Adrenal gland (tissue), 12 donors: ENCODE data around the gene ABCB6. TPM values are rescaled to one million over a fixed set of nuclear protein-coding genes. Genes with fewer than 3 reads are reported as not detected.
A peak's percentile ranks its signal among the peaks of the same experiment; 100 is the strongest.
"Not testable (repeated sequence)": the region's sequence is repeated elsewhere in the genome, so short reads cannot be mapped to it uniquely, and the experiment has no call there.

Experiments used
- DNase-seq, 7 donors: peaks; one replicate each; pipeline ENCODE4 v3.0.0-alpha.2; 2019 to 2020
- H3K27ac ChIP-seq, 5 donors: fragments of 200-600 bp; sonication (generic) in 4 of 5; 1 replicate in 3 of 5; 2 replicates in 2 of 5; pipeline versions ENCODE4 v1.5.1 to v1.8.0; 2016 to 2020; ENCODE audit warnings: mild to moderate bottlenecking in 1 of 5
- H3K27me3 ChIP-seq: fragments of 200-600 bp; 2 replicates; pipeline ENCODE4 v1.8.0; 2021
- H3K36me3 ChIP-seq, 2 donors: fragments of 200-600 bp; replicated peaks in 1 of 2; 1 replicate in 1 of 2; 2 replicates in 1 of 2; pipeline versions ENCODE4 v1.5.1 to v1.8.0; 2018 to 2022
- H3K4me1 ChIP-seq, 2 donors: fragments of 200-600 bp; replicated peaks in 1 of 2; 1 replicate in 1 of 2; 2 replicates in 1 of 2; pipeline versions ENCODE4 v1.5.1 to v1.8.0; 2018 to 2021
- H3K4me3 ChIP-seq, 4 donors: fragments of 200-600 bp; sonication (generic) in 3 of 4; one replicate each; pipeline ENCODE4 v1.5.1; 2016 to 2018
- H3K9me3 ChIP-seq, 3 donors: fragments of 200-600 bp; sonication (generic) in 1 of 3; replicated peaks in 1 of 3; 1 replicate in 2 of 3; 2 replicates in 1 of 3; pipeline versions ENCODE4 v1.5.1 to v1.8.0; 2016 to 2021
- POLR2A ChIP-seq, 2 donors: fragments of 450-650 bp; IDR thresholded peaks; one replicate each; pipeline ENCODE4 v1.6.1; 2017; ENCODE audit warnings: antibody characterized with exemption in 2 of 2, mild to moderate bottlenecking in 2 of 2, moderate library complexity in 1 of 2
- whole genome bisulfite sequencing, 4 donors: extraction: QIAGEN DNeasy Blood & Tissue Kit in 2 of 4; methylation state at CpG; one replicate each; pipeline versions ENCODE4 v1.1.5 to v1.1.7; 2013 to 2017; 5-methylcytosine and 5-hydroxymethylcytosine counted together
- intact Hi-C, 2 donors: fragments of 100-400 bp; cut with DNase I; formaldehyde crosslinking; loops; one replicate each; pipeline versions ENCODE4 v1.14.1 to v1.15.0; 2022 to 2023
- polyA plus RNA-seq, 3 donors: library from polyadenylated mRNA; stranded (reverse); fragments of 200-250 nt in 2 of 3; fragments of 350-450 nt in 1 of 3; fragmentation: Illumina TruSeq in 1 of 3; extraction: RNeasy Lipid Tissue Mini Kit (QIAGEN cat#74804) in 1 of 3; gene quantifications; one replicate each; pipeline ENCODE4 v1.2.3, GENCODE V29; 2013 to 2014
- total RNA-seq, 9 donors: library from RNA; depleted of rRNA in 4 of 9; stranded (reverse); fragments of >200 nt in 4 of 9; fragments of 120-200 nt in 1 of 9; fragmentation: NEBNext Ultra II Directional in 1 of 9; extraction: Animal tissue kit (Norgen Biotek cat#: 25700) in 1 of 9; gene quantifications; one replicate each; pipeline versions ENCODE4 v1.1.0 to v1.2.4, GENCODE V29; 2013 to 2023
- TF ChIP-seq, protein P1 (sequence below), 6 experiments: fragments of 450-650 bp in 4 of 6; fragments of 200-600 bp in 2 of 6; sonication (generic) in 1 of 6; IDR thresholded peaks; 1 replicate in 5 of 6; 2 replicates in 1 of 6; pipeline versions ENCODE4 v1.5.1 to v1.8.0; 2016 to 2021; ENCODE audit warnings: antibody characterized with exemption in 6 of 6, mild to moderate bottlenecking in 2 of 6, moderate library complexity in 1 of 6
- donor health status: healthy with polysubstance abuse.
- donor health status: Bipolar disorder and iron deficiency.
- donor health status: DM: yes; HTN: yes; CAD: no.
- donor health status: DM: no; HTN: no; CAD: no.
- donor health status: DM: no; HTN: no; CAD: no.
- donor health status: DM: yes; HTN: yes; CAD: no.

The ABCB6 gene
- total and polyA plus RNA-seq, 12 donors = 10.1 to 85.1 (median 27.9) TPM

GRCh38 chr2:219206328-219207133 is 12.2 kb downstream of the ABCB6 start, which contains the start of gene ZFAND2B:
Gene ZFAND2B (plus strand): TSS chr2:219206782. CDS start chr2:219206988, 206 bp downstream.
- Histone ChIP-seq H3K27me3 (no peaks in the 10 kb centered on the region), H3K27ac (peak within 1 kb of the TSS; percentile 46 to 97 (median 95)), H3K4me3 (peak within 1 kb of the TSS in 3 of 4 donors; percentile 55 to 90 (median 56)), H3K9me3 (no peaks in the 10 kb centered on the region), H3K4me1 (peaks cover 7 to 14% of the 10 kb centered on the region in 2 donors), H3K36me3 (peaks cover 0 to 29% of the 10 kb centered on the region in 2 donors)
- DNase-seq = peak; percentile 92 to 96 (median 95)
- TF ChIP-seq POLR2A (IDR thresholded peaks at IDR 0.05) = peak; percentile 88 to 96
- TF ChIP-seq, protein P1, sequence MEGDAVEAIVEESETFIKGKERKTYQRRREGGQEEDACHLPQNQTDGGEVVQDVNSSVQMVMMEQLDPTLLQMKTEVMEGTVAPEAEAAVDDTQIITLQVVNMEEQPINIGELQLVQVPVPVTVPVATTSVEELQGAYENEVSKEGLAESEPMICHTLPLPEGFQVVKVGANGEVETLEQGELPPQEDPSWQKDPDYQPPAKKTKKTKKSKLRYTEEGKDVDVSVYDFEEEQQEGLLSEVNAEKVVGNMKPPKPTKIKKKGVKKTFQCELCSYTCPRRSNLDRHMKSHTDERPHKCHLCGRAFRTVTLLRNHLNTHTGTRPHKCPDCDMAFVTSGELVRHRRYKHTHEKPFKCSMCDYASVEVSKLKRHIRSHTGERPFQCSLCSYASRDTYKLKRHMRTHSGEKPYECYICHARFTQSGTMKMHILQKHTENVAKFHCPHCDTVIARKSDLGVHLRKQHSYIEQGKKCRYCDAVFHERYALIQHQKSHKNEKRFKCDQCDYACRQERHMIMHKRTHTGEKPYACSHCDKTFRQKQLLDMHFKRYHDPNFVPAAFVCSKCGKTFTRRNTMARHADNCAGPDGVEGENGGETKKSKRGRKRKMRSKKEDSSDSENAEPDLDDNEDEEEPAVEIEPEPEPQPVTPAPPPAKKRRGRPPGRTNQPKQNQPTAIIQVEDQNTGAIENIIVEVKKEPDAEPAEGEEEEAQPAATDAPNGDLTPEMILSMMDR (IDR thresholded peaks at IDR 0.05) = peak in 4 of 6 experiments; percentile 18 to 50 (median 38)
- intact Hi-C loops = no loop called here
- 0 to 3% (median 0%) methylated on average over 12 to 76 of the region's 76 CpGs for WGBS, 4 donors

DNA sequence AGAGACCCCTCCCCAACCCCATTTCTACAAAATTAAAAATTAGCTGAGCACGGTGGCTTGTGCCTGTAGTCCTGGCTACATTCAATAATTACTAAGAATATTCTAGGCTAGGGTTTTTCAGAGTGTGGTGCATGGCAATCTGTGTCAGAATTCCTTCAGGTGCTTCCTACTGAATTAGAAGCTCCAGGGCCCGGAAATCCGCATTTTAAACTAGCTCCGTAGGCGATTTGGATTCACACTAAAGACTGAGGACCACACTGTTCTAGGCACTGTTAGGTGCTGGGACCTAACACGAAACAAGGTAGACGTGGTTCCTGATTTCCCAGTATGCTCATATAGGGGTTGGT is 12.8 kb downstream of the ABCB6 start:
- peaks cover 0 to 28% of the 10 kb centered on the region in 2 donors for H3K36me3 ChIP-seq
- intact Hi-C loops = no loop called here
- no peak for DNase-seq
- 15 to 21% (median 20%) methylated on average over 7 of the region's 7 CpGs for WGBS, 4 donors
- H3K27me3 ChIP-seq = no peaks in the 10 kb centered on the region
- H3K4me1 ChIP-seq = peaks cover 7 to 14% of the 10 kb centered on the region in 2 donors
- peak overlapping the region; percentile 10 to 97 (median 95) for H3K27ac ChIP-seq
- TF ChIP-seq, protein P1 (IDR thresholded peaks at IDR 0.05) = no peak
- no peaks in the 10 kb centered on the region for H3K9me3 ChIP-seq
- H3K4me3 ChIP-seq = peak overlapping the region in 3 of 4 donors; percentile 55 to 90 (median 56)

DNA sequence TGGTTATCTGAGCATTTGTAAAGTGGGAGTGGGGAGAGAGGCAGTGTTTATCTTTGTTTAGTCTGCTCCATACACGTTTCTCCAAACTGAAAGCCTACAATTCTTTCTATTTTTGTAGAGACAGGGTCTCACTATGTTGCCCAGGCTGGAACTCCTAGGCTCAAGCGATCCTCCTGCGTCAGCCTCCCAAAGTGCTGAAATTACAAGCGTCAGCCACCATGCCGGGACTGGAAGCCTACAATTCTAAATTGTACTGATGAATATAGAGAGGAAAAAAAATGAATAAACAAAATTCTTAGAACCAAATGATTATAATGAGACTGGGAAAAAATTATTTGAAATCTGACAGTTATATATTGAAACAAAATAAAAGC is 13.6 kb downstream of the ABCB6 start:
- H3K4me3 ChIP-seq = no peak overlapping the region
- peaks cover 7 to 14% of the 10 kb centered on the region in 2 donors for H3K4me1 ChIP-seq
- intact Hi-C loops = no loop called here
- H3K36me3 ChIP-seq = peaks cover 0 to 20% of the 10 kb centered on the region in 2 donors
- DNase-seq = peak in 1 of 7 donors; percentile 7
- H3K27me3 ChIP-seq = no peaks in the 10 kb centered on the region
- WGBS, 4 donors = 82 to 89% (median 85%) methylated on average over 5 of the region's 5 CpGs
- TF ChIP-seq, protein P1 (IDR thresholded peaks at IDR 0.05) = no peak
- TF ChIP-seq POLR2A (IDR thresholded peaks at IDR 0.05) = no peak
- H3K9me3 ChIP-seq = no peaks in the 10 kb centered on the region
- H3K27ac ChIP-seq = no peak overlapping the region

DNA sequence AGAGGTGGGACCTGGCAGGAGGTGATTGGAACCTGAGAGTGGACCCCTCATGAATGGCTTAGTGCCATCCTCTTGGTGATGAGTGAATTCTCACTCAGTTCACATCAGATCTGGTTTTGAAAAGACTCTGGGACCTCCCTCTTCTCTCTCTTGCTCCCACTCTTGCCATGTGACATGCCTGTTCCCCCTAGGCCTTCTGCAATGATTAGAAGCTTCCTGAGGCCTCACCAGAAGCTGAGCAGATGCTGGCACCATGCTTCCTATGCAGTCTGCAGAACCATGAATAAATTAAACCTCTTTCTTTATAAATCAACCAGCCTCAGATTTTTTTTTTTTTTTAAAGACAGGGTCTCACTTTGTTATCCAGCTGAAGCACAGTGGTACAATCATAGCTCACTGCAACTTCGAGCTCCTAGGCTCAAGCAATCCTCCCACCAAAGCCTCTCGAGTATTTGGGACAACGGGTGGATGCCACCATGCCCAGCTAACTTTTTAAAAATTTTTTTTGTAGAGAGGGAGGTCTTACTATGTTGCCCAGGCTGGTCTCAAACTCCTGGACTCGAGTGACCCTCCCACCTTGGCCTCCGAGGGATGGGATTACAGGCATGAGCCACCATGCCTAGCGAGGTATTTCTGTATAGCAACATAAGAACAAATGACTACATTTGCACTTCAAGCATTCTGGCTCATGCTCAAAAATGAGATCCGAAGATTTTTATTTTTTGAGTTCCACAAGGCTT is 14.2 kb downstream of the ABCB6 start:
- WGBS, 4 donors = 87 to 94% (median 89%) methylated on average over 7 of the region's 7 CpGs
- intact Hi-C loops = no loop called here
- H3K27ac ChIP-seq = no peak overlapping the region
- H3K36me3 ChIP-seq = peaks cover 0 to 17% of the 10 kb centered on the region in 2 donors
- no peak overlapping the region for H3K4me3 ChIP-seq
- H3K9me3 ChIP-seq = no peaks in the 10 kb centered on the region
- H3K27me3 ChIP-seq = peaks cover 2% of the 10 kb centered on the region
- H3K4me1 ChIP-seq = peaks cover 7 to 14% of the 10 kb centered on the region in 2 donors
- TF ChIP-seq, protein P1 (IDR thresholded peaks at IDR 0.05) = no peak
- TF ChIP-seq POLR2A (IDR thresholded peaks at IDR 0.05) = no peak
- peak in 1 of 7 donors; percentile 16 for DNase-seq

DNA sequence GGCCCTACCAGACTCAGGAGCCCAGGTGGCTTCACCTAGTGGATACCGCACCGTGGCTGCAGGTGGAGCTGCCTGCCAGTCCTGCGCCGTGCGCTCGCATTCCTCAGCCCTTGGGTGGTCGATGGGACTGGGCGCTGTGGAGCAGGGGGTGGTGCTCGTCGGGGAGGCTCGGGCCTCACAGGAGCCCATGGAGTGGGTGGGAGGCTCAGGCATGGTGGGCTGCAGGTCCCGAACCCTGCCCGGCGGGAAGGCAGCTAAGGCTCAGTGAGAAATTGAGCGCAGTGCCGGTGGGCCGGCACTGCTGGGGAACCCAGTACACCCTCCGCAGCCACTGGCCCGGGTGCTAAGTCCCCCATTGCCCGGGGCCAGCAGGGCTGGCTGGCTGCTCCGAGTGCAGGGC is 17.4 kb downstream of the ABCB6 start:
- H3K27ac ChIP-seq, H3K4me3 ChIP-seq, H3K27me3 ChIP-seq, H3K9me3 ChIP-seq, intact Hi-C loops, H3K36me3 ChIP-seq, H3K4me1 ChIP-seq: not testable (repeated sequence)
- 79 to 93% (median 89%) methylated on average over 9 to 21 of the region's 21 CpGs for WGBS, 4 donors
- peak in 1 of 7 donors; percentile 1 for DNase-seq

DNA sequence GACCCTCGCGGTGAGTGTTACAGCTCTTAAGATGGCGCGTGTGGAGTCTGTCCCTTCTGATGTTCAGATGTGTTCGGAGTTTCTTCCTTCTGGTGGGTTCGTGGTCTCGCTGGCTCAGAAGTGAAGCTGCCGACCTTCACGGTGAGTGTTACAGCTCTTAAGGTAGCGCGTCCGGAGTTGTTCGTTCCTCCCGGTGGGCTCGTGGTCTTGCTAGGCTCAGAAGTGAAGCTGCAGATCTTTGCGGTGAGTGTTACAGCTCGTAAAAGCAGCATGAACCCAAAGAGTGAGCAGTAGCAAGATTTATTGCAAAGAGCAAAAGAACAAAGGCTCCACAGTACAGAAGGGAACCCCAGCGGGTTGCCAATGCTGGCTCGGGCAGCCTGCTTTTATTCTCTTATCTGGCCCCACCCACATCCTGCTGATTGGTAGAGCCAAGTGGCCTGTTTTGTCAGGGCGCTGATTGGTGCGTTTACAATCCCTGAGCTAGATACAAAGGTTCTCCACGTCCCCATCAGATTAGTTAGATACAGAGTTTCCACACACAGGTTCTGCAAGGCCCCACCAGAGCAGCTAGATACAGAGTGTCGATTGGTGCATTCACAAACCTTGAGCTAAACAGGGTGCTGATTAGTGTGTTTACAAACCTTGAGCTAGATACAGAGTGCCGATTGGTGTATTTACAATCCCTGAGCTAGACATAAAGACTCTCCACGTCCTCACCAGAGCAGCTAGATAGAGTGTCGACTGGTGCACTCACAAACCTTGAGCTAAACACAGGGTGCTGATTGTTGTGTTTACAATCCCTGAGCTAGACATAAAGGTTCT is 18.0 kb downstream of the ABCB6 start:
- DNase-seq = peak in 1 of 7 donors; percentile 13

More for the DNA sequence above, 18.0 kb downstream of the ABCB6 start:
- intact Hi-C loops, H3K4me1 ChIP-seq, H3K27me3 ChIP-seq, H3K4me3 ChIP-seq, H3K9me3 ChIP-seq, H3K36me3 ChIP-seq, H3K27ac ChIP-seq: not testable (repeated sequence)
- WGBS, 4 donors = 56 to 76% (median 73%) methylated on average over 21 to 25 of the region's 26 CpGs
